Measurements from ENCODE around the gene PCSK7.

DNA sequence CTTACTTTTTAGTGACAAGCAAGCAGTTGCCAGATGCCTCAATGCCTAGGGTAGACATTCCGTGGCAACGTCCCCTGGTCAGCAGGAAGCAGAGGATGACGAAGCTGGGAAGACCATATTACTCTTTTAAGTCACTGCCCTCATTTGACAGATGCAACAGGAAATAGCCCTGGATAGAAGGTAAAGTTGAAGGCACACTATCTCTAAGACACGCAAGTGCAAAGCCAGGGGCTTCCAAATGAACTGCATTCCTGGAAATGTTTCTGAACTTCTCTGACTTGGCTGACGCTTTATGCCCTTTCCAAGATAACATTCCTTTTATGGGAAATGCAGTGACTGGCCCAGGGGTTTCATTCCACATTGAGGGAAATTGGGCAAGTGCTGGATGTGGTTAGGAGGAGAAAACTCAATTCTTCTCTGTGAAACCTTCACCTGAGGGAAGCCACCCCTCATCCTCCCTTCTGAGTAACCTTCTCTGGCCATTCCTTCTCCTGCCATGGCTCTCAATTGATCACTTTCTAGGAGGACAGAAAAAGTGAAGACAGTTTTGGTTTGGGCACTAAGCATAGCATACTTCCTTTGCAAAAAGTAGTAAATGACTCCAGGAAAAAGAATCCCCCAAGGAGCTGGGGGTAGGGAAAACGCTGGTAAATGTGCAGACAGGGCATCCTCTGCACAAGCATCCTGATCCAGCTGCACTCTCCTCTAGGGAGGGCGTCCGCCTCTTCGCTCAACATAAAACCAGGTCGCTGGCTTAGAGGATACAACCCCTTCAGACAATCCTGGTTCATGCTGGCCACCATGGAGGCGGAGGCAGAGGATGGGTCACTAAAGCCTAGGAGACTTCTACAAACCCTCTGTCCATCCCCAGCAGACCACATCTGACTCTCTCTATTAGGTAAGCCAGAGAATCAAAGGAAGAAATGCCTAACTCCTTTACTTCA, 14.5 kb downstream of the PCSK7 start:
- TF ChIP-seq, protein P1, sequence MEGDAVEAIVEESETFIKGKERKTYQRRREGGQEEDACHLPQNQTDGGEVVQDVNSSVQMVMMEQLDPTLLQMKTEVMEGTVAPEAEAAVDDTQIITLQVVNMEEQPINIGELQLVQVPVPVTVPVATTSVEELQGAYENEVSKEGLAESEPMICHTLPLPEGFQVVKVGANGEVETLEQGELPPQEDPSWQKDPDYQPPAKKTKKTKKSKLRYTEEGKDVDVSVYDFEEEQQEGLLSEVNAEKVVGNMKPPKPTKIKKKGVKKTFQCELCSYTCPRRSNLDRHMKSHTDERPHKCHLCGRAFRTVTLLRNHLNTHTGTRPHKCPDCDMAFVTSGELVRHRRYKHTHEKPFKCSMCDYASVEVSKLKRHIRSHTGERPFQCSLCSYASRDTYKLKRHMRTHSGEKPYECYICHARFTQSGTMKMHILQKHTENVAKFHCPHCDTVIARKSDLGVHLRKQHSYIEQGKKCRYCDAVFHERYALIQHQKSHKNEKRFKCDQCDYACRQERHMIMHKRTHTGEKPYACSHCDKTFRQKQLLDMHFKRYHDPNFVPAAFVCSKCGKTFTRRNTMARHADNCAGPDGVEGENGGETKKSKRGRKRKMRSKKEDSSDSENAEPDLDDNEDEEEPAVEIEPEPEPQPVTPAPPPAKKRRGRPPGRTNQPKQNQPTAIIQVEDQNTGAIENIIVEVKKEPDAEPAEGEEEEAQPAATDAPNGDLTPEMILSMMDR (IDR thresholded peaks at IDR 0.05 in 4 of 5, conservative IDR thresholded peaks at IDR 0.05 in 1 of 5), result no peak
- TF ChIP-seq POLR2A (IDR thresholded peaks at IDR 0.05), result no peak
